GM23248 (cell line): ENCODE data around the gene GPATCH8. TPM values are rescaled to one million over a fixed set of nuclear protein-coding genes. Genes with fewer than 3 reads are reported as not detected.

Experiments
- DNase-seq: peaks from one replicate; pipeline ENCODE4 v3.0.0-alpha.2; 2015
- H2AFZ ChIP-seq: fragments of 200-600 bp; sonication (generic); 2 replicates; pipeline ENCODE4 v1.6.1; 2016; ENCODE audit warnings: antibody characterized with exemption
- H3F3A ChIP-seq: fragments of 200-600 bp; sonication (generic); 2 replicates; pipeline ENCODE4 v1.6.1; 2016; ENCODE audit warnings: mild to moderate bottlenecking, antibody characterized with exemption, mixed run types; ENCODE audit not compliant: insufficient read depth
- H3K27ac ChIP-seq: fragments of 200-600 bp; sonication (generic); 2 replicates; pipeline ENCODE4 v1.5.1; 2016; ENCODE audit warnings: mild to moderate bottlenecking
- H3K27me3 ChIP-seq: fragments of 200-600 bp; sonication (generic); replicated peaks from 2 replicates; pipeline ENCODE4 v1.6.1; 2016; ENCODE audit warnings: mild to moderate bottlenecking; ENCODE audit not compliant: insufficient read depth
- H3K36me3 ChIP-seq: fragments of 200-600 bp; sonication (generic); 2 replicates; pipeline ENCODE4 v1.6.1; 2016; ENCODE audit warnings: low read depth, mild to moderate bottlenecking
- H3K4me1 ChIP-seq: fragments of 200-600 bp; sonication (generic); 2 replicates; pipeline ENCODE4 v1.6.1; 2016; ENCODE audit warnings: mild to moderate bottlenecking; ENCODE audit not compliant: insufficient read depth
- H3K4me2 ChIP-seq: fragments of 200-600 bp; sonication (generic); one replicate; pipeline ENCODE4 v1.6.1; 2016; ENCODE audit warnings: mild to moderate bottlenecking; ENCODE audit not compliant: unreplicated experiment
- H3K4me3 ChIP-seq: fragments of 200-600 bp; sonication (generic); 2 replicates; pipeline ENCODE4 v1.5.1; 2016; ENCODE audit warnings: mild to moderate bottlenecking
- H3K79me2 ChIP-seq: fragments of 200-600 bp; sonication (generic); 2 replicates; pipeline ENCODE4 v1.6.1; 2016; ENCODE audit warnings: mild to moderate bottlenecking; ENCODE audit not compliant: insufficient read depth
- H3K9ac ChIP-seq: fragments of 200-600 bp; sonication (generic); 2 replicates; pipeline ENCODE4 v1.6.1; 2016; ENCODE audit warnings: mild to moderate bottlenecking
- H3K9me2 ChIP-seq: fragments of 200-600 bp; sonication (generic); 2 replicates; pipeline ENCODE4 v1.6.1; 2016; ENCODE audit warnings: mixed run types, mild to moderate bottlenecking, moderate library complexity; ENCODE audit not compliant: insufficient read depth
- H3K9me3 ChIP-seq: fragments of 200-600 bp; sonication (generic); one replicate; pipeline ENCODE4 v1.6.1; 2017; ENCODE audit warnings: low read depth
- H4K20me1 ChIP-seq: fragments of 200-600 bp; sonication (generic); 2 replicates; pipeline ENCODE4 v1.6.0; 2016; ENCODE audit not compliant: insufficient read depth
- EZH2 ChIP-seq: fragments of 200-600 bp; sonication (generic); IDR thresholded peaks from 2 replicates; pipeline ENCODE4 v1.6.1; 2018; ENCODE audit warnings: antibody characterized with exemption, mild to moderate bottlenecking; ENCODE audit not compliant: insufficient read depth, poor library complexity, severe bottlenecking
- EZH2phosphoT487 ChIP-seq: fragments of 200-600 bp; sonication (generic); IDR thresholded peaks from 2 replicates; pipeline ENCODE4 v1.6.1; 2018; ENCODE audit warnings: antibody characterized with exemption, moderate library complexity, mild to moderate bottlenecking, low read depth; ENCODE audit not compliant: insufficient read depth
- WGBS, 2 experiments: methylation state at CpG; one replicate each; pipeline ENCODE4 v1.1.6; 2015 to 2017; ENCODE audit warnings: low lambda C conversion rate in 2 of 2, low coverage in 1 of 2; ENCODE audit errors: missing lambda C conversion rate in 2 of 2; 5-methylcytosine and 5-hydroxymethylcytosine counted together
- in situ Hi-C: fragments of 300-500 bp; cut with MboI; formaldehyde crosslinking; loops from 2 replicates; pipeline ENCODE4 v1.15.0; 2020
- polyA plus RNA-seq: library from polyadenylated mRNA; unstranded; fragments of >200 nt; fragmentation: Nextera tagmentation; extraction: Ambion mirVana; gene quantifications from 2 replicates; pipeline ENCODE4 v1.2.1, GENCODE V29; 2016
- total RNA-seq: library from RNA; depleted of rRNA; stranded (reverse); fragments of >200 nt; shearing (Covaris generic); gene quantifications from 2 replicates; pipeline ENCODE4 v1.2.3, GENCODE V29; 2014

The GPATCH8 gene
- total and polyA plus RNA-seq, 2 experiments from 2014 or later, result 18.0 to 28.4 TPM

GRCh38 chr17:44465276-44465675, 37.9 kb downstream of the GPATCH8 start:
- peaks cover 20% of the 10 kb centered on the region; the same call in 1 of the 2 replicates for H3F3A ChIP-seq
- DNase-seq, result no peak
- no peak overlapping the region for H3K9ac ChIP-seq
- no peak overlapping the region for H3K4me2 ChIP-seq
- H3K27ac ChIP-seq, result no peak overlapping the region
- 92 to 99% methylated on average over 2 of the region's 2 CpGs for WGBS, 2 experiments
- no peaks in the 10 kb centered on the region for H3K27me3 ChIP-seq
- no peak overlapping the region for H2AFZ ChIP-seq
- TF ChIP-seq EZH2phosphoT487, result no peak
- no peak for TF ChIP-seq EZH2
- H3K9me2 ChIP-seq, result no peaks in the 10 kb centered on the region
- no peaks in the 10 kb centered on the region for H3K9me3 ChIP-seq
- H3K4me3 ChIP-seq, result no peak overlapping the region
- in situ Hi-C loops, result no loop called here
- no peaks in the 10 kb centered on the region for H4K20me1 ChIP-seq
- peaks cover 90% of the 10 kb centered on the region for H3K79me2 ChIP-seq
- peaks cover 28% of the 10 kb centered on the region for H3K4me1 ChIP-seq
- H3K36me3 ChIP-seq, result peaks cover 3% of the 10 kb centered on the region

- Histone ChIP-seq H3K27me3 (no peaks in the 10 kb centered on the region), H3K9me2 (no peaks in the 10 kb centered on the region), H4K20me1 (no peaks in the 10 kb centered on the region), H3K9ac (peak overlapping the region; percentile 8), H3K79me2 (peaks cover 90% of the 10 kb centered on the region), H3K4me3 (no peak overlapping the region), H3K27ac (peak overlapping the region; percentile 54), H3K36me3 (peaks cover 9% of the 10 kb centered on the region), H3K4me1 (peaks cover 28% of the 10 kb centered on the region), H2AFZ (no peak overlapping the region), H3K4me2 (peak overlapping the region; percentile 32), H3F3A (peaks cover 16% of the 10 kb centered on the region; the same call in 1 of the 2 replicates), H3K9me3 (no peaks in the 10 kb centered on the region)
- in situ Hi-C loops, result no loop called here
- no peak for TF ChIP-seq EZH2phosphoT487
- TF ChIP-seq EZH2, result no peak
- peak; percentile 62 for DNase-seq
- 67 to 72% methylated on average over 1 of the region's 1 CpG for WGBS, 2 experiments
Observed at GRCh38 chr17:44464037-44464436, 39.2 kb downstream of the GPATCH8 start.

GRCh38 chr17:44451832-44452231, 51.4 kb downstream of the GPATCH8 start:
- Histone ChIP-seq H3K4me1 (no peaks in the 10 kb centered on the region), H3K36me3 (peaks cover 7% of the 10 kb centered on the region; the same call in 1 of the 2 replicates)
- 93 to 96% methylated on average over 8 of the region's 8 CpGs for WGBS, 2 experiments

DNA sequence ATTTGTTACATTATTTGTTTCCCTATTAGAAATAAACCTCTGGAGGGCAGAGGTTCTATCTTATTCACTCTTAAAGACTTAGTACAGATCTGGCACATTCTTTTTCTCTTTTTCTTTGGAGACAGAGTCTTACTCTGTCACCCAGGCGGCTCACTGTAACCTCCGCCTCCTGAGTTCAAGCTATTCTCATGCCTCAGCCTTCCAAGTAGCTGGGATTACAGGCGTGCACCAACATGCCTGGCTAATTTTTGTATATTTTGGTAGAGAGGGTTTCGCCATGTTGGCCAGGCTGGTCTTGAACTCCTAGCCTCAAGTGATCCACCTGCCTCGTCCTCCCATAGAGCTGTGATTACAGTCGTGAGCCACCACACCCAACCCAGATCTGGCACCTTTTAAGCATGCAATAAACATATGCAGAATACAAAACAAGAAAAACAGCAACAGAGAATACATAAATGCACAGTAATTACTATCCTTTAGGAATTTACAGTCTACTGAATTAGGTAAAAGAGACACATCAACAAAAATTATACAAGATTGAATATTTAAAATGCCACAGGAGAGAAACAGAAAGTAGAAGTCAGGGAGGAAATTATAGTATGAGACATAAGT, 52.1 kb downstream of the GPATCH8 start:
- H3F3A ChIP-seq, result no peaks in the 10 kb centered on the region
- 80 to 84% methylated on average over 6 of the region's 6 CpGs for WGBS, 2 experiments

More at GRCh38 chr17:44451832-44452231, 51.4 kb downstream of the GPATCH8 start:
- no peak overlapping the region for H3K9ac ChIP-seq
- TF ChIP-seq EZH2phosphoT487, result no peak
- TF ChIP-seq EZH2, result no peak
- no peak for DNase-seq
- H3K9me3 ChIP-seq, result no peaks in the 10 kb centered on the region
- no peak overlapping the region for H3K4me3 ChIP-seq
- H2AFZ ChIP-seq, result no peak overlapping the region
- H3K4me2 ChIP-seq, result no peak overlapping the region
- no peaks in the 10 kb centered on the region for H3K27me3 ChIP-seq
- no peak overlapping the region for H3K27ac ChIP-seq
- peaks cover 92% of the 10 kb centered on the region for H3K79me2 ChIP-seq
- in situ Hi-C loops, result no loop called here
- no peaks in the 10 kb centered on the region for H3F3A ChIP-seq
- H4K20me1 ChIP-seq, result no peaks in the 10 kb centered on the region; the same call in 1 of the 2 replicates
- no peaks in the 10 kb centered on the region for H3K9me2 ChIP-seq

More for the DNA sequence above, 52.1 kb downstream of the GPATCH8 start:
- Histone ChIP-seq H2AFZ (no peak overlapping the region), H3K4me1 (no peaks in the 10 kb centered on the region), H3K9me3 (no peaks in the 10 kb centered on the region), H3K27me3 (no peaks in the 10 kb centered on the region), H3K4me3 (no peak overlapping the region), H3K4me2 (no peak overlapping the region), H3K9me2 (no peaks in the 10 kb centered on the region), H3K79me2 (peaks cover 90% of the 10 kb centered on the region), H3K27ac (no peak overlapping the region), H4K20me1 (no peaks in the 10 kb centered on the region; the same call in 1 of the 2 replicates), H3K36me3 (peaks cover 7% of the 10 kb centered on the region; the same call in 1 of the 2 replicates), H3K9ac (no peak overlapping the region)
- TF ChIP-seq EZH2, result no peak
- no peak for TF ChIP-seq EZH2phosphoT487
- in situ Hi-C loops, result no loop called here
- no peak for DNase-seq
